ENCODE measurements around the gene ZNF519.

ZNF519 gene

GRCh38 chr18:14104201-14104600 is 28.0 kb downstream of the ZNF519 start:
- TF ChIP-seq CTCF (IDR thresholded peaks at IDR 0.05; ENCODE audit: insufficient read depth, low read length) (no peak), GABPA (IDR thresholded peaks at IDR 0.05; ENCODE audit: low read depth) (no peak), POLR2AphosphoS5 (IDR thresholded peaks at IDR 0.05; ENCODE audit: low read depth) (no peak), REST (IDR thresholded peaks at IDR 0.05; ENCODE audit: insufficient replicate concordance, low read depth) (no peak), SPI1 (IDR thresholded peaks at IDR 0.05; ENCODE audit: borderline replicate concordance, low read depth) (no peak)
- H3K4me3 ChIP-seq (replicated peaks; ENCODE audit: insufficient read depth, low read length), result no peak overlapping the region

GRCh38 chr18:14100503-14101286 is 31.5 kb downstream of the ZNF519 start:
- H3K4me3 ChIP-seq (replicated peaks; ENCODE audit: insufficient read depth, low read length), result no peak overlapping the region
- no peak for TF ChIP-seq GABPA (IDR thresholded peaks at IDR 0.05; ENCODE audit: low read depth)
- TF ChIP-seq POLR2AphosphoS5 (IDR thresholded peaks at IDR 0.05; ENCODE audit: low read depth), result no peak
- no peak for TF ChIP-seq SPI1 (IDR thresholded peaks at IDR 0.05; ENCODE audit: borderline replicate concordance, low read depth)
- no peak for TF ChIP-seq REST (IDR thresholded peaks at IDR 0.05; ENCODE audit: insufficient replicate concordance, low read depth)
- no peak for TF ChIP-seq CTCF (IDR thresholded peaks at IDR 0.05; ENCODE audit: insufficient read depth, low read length)
- DNase-seq (ENCODE audit: low read depth in 1 of 2, low spot score in 1 of 2), result no peak
- H3K27ac ChIP-seq (replicated peaks), result no peak overlapping the region
- no peaks in the 10 kb centered on the region for H3K27me3 ChIP-seq (ENCODE audit: insufficient read depth, poor library complexity, severe bottlenecking)

More at GRCh38 chr18:14104201-14104600, 28.0 kb downstream of the ZNF519 start:
- H3K27me3 ChIP-seq (ENCODE audit: insufficient read depth, poor library complexity, severe bottlenecking), result no peaks in the 10 kb centered on the region
- DNase-seq (ENCODE audit: low read depth in 1 of 2, low spot score in 1 of 2), result no peak
- no peak overlapping the region for H3K27ac ChIP-seq (replicated peaks)

- TF ChIP-seq REST (IDR thresholded peaks at IDR 0.05; ENCODE audit: insufficient replicate concordance, low read depth) (no peak), CTCF (IDR thresholded peaks at IDR 0.05; ENCODE audit: insufficient read depth, low read length) (no peak), POLR2AphosphoS5 (IDR thresholded peaks at IDR 0.05; ENCODE audit: low read depth) (no peak), SPI1 (IDR thresholded peaks at IDR 0.05; ENCODE audit: borderline replicate concordance, low read depth) (no peak), GABPA (IDR thresholded peaks at IDR 0.05; ENCODE audit: low read depth) (no peak)
- no peak for DNase-seq (ENCODE audit: low read depth in 1 of 2, low spot score in 1 of 2)
- Histone ChIP-seq H3K27me3 (ENCODE audit: insufficient read depth, poor library complexity, severe bottlenecking) (no peaks in the 10 kb centered on the region), H3K27ac (replicated peaks) (no peak overlapping the region), H3K4me3 (replicated peaks; ENCODE audit: insufficient read depth, low read length) (no peak overlapping the region)
Observed at GRCh38 chr18:14098428-14098827, 33.8 kb downstream of the ZNF519 start.

Data from HL-60 (cell line).